HEK293 (cell line): Measurements from ENCODE around the gene PCMT1.

ENCODE experiments used
- FEZF1 ChIP-seq: fragments of 450-650 bp; formaldehyde crosslinking; IDR thresholded peaks from 2 replicates; pipeline ENCODE4 v1.5.1; 2016; ENCODE audit warnings: missing biosample characterization, missing genetic modification characterization
- KLF1 ChIP-seq: fragments of 450-650 bp; formaldehyde crosslinking; IDR thresholded peaks from 2 replicates; pipeline ENCODE4 v1.5.1; 2016; ENCODE audit warnings: missing biosample characterization, missing genetic modification characterization
- KLF9 ChIP-seq: fragments of 450-650 bp; formaldehyde crosslinking; IDR thresholded peaks from 2 replicates; pipeline ENCODE4 v1.5.1; 2016; ENCODE audit warnings: missing biosample characterization, missing genetic modification characterization, low read depth
- MEIS1 ChIP-seq: sonication (generic); formaldehyde crosslinking; IDR thresholded peaks from 2 replicates; pipeline ENCODE4 v1.8.1; 2022; ENCODE audit warnings: missing genetic modification reagents, mild to moderate bottlenecking, borderline replicate concordance
- SP2 ChIP-seq: fragments of 450-650 bp; formaldehyde crosslinking; IDR thresholded peaks from 2 replicates; pipeline ENCODE4 v1.5.1; 2016; ENCODE audit warnings: missing biosample characterization, missing genetic modification characterization
- TRIM28 ChIP-seq: IDR thresholded peaks from 2 replicates; pipeline ENCODE4 v1.6.1; 2011; ENCODE audit warnings: low read length, control low read depth, borderline replicate concordance
- ZBTB20 ChIP-seq: fragments of 450-650 bp; formaldehyde crosslinking; IDR thresholded peaks from 2 replicates; pipeline ENCODE4 v1.5.1; 2016; ENCODE audit warnings: missing biosample characterization, missing genetic modification characterization
- ZBTB48 ChIP-seq: fragments of 450-650 bp; formaldehyde crosslinking; IDR thresholded peaks from 2 replicates; pipeline ENCODE4 v1.5.1; 2016; ENCODE audit warnings: missing biosample characterization, missing genetic modification characterization
- ZBTB8A ChIP-seq: fragments of 450-650 bp; formaldehyde crosslinking; IDR thresholded peaks from 2 replicates; pipeline ENCODE4 v1.5.1; 2016; ENCODE audit warnings: missing biosample characterization, missing genetic modification characterization
- ZFHX2 ChIP-seq: fragments of 450-650 bp; formaldehyde crosslinking; conservative IDR thresholded peaks from 2 replicates; pipeline ENCODE4 v1.5.1; 2016; ENCODE audit warnings: missing biosample characterization, missing genetic modification characterization
- ZFP37 ChIP-seq: fragments of 450-650 bp; formaldehyde crosslinking; IDR thresholded peaks from 2 replicates; pipeline ENCODE4 v1.5.1; 2016; ENCODE audit warnings: missing biosample characterization, missing genetic modification characterization
- ZNF146 ChIP-seq: fragments of 450-650 bp; formaldehyde crosslinking; IDR thresholded peaks from 2 replicates; pipeline ENCODE4 v1.5.1; 2016; ENCODE audit warnings: missing biosample characterization, missing genetic modification characterization
- ZNF174 ChIP-seq: fragments of 450-650 bp; formaldehyde crosslinking; IDR thresholded peaks from 2 replicates; pipeline ENCODE4 v1.5.0; 2017; ENCODE audit warnings: missing biosample characterization, mild to moderate bottlenecking, missing genetic modification characterization
- ZNF324 ChIP-seq: fragments of 450-650 bp; formaldehyde crosslinking; IDR thresholded peaks from 2 replicates; pipeline ENCODE4 v1.5.1; 2016; ENCODE audit warnings: missing biosample characterization, missing genetic modification characterization
- ZNF394 ChIP-seq: fragments of 450-650 bp; formaldehyde crosslinking; IDR thresholded peaks from 2 replicates; pipeline ENCODE4 v1.5.1; 2016; ENCODE audit warnings: missing biosample characterization, missing genetic modification characterization, mild to moderate bottlenecking, moderate library complexity, borderline replicate concordance
- ZNF404 ChIP-seq: fragments of 450-650 bp; formaldehyde crosslinking; IDR thresholded peaks from 2 replicates; pipeline ENCODE4 v1.5.1; 2017; ENCODE audit warnings: missing biosample characterization, missing genetic modification characterization
- ZNF423 ChIP-seq: fragments of 450-650 bp; formaldehyde crosslinking; IDR thresholded peaks from 2 replicates; pipeline ENCODE4 v1.5.1; 2016; ENCODE audit warnings: missing biosample characterization, missing genetic modification characterization
- ZNF518A ChIP-seq: fragments of 450-650 bp; formaldehyde crosslinking; conservative IDR thresholded peaks from 2 replicates; pipeline ENCODE4 v1.5.1; 2016; ENCODE audit warnings: low read depth, missing biosample characterization, missing genetic modification characterization
- ZNF544 ChIP-seq: fragments of 450-650 bp; formaldehyde crosslinking; IDR thresholded peaks from 2 replicates; pipeline ENCODE4 v1.5.0; 2017; ENCODE audit warnings: missing biosample characterization, missing genetic modification characterization
- ZNF610 ChIP-seq: fragments of 450-650 bp; formaldehyde crosslinking; IDR thresholded peaks from 2 replicates; pipeline ENCODE4 v1.5.1; 2016; ENCODE audit warnings: missing biosample characterization, missing genetic modification characterization, borderline replicate concordance
- ZNF660 ChIP-seq: fragments of 450-650 bp; IDR thresholded peaks from 2 replicates; pipeline ENCODE4 v1.5.1; 2018; ENCODE audit warnings: missing biosample characterization, mild to moderate bottlenecking, missing genetic modification characterization
- ZNF792 ChIP-seq: fragments of 450-650 bp; formaldehyde crosslinking; IDR thresholded peaks from 2 replicates; pipeline ENCODE4 v1.5.1; 2016; ENCODE audit warnings: missing biosample characterization, missing genetic modification characterization
- TF ChIP-seq, protein P1 (sequence below): fragments of 450-650 bp; formaldehyde crosslinking; IDR thresholded peaks from 2 replicates; pipeline ENCODE4 v1.5.1; 2016; ENCODE audit warnings: missing biosample characterization, missing genetic modification characterization
- TF ChIP-seq, protein P2 (sequence below): fragments of 450-650 bp; formaldehyde crosslinking; IDR thresholded peaks from 2 replicates; pipeline ENCODE4 v1.5.1; 2016; ENCODE audit warnings: missing biosample characterization, missing genetic modification characterization
- TF ChIP-seq, protein P3 (sequence below): fragments of 450-650 bp; formaldehyde crosslinking; IDR thresholded peaks from 2 replicates; pipeline ENCODE4 v1.5.1; 2016; ENCODE audit warnings: missing biosample characterization, missing genetic modification characterization

PCMT1 gene

DNA sequence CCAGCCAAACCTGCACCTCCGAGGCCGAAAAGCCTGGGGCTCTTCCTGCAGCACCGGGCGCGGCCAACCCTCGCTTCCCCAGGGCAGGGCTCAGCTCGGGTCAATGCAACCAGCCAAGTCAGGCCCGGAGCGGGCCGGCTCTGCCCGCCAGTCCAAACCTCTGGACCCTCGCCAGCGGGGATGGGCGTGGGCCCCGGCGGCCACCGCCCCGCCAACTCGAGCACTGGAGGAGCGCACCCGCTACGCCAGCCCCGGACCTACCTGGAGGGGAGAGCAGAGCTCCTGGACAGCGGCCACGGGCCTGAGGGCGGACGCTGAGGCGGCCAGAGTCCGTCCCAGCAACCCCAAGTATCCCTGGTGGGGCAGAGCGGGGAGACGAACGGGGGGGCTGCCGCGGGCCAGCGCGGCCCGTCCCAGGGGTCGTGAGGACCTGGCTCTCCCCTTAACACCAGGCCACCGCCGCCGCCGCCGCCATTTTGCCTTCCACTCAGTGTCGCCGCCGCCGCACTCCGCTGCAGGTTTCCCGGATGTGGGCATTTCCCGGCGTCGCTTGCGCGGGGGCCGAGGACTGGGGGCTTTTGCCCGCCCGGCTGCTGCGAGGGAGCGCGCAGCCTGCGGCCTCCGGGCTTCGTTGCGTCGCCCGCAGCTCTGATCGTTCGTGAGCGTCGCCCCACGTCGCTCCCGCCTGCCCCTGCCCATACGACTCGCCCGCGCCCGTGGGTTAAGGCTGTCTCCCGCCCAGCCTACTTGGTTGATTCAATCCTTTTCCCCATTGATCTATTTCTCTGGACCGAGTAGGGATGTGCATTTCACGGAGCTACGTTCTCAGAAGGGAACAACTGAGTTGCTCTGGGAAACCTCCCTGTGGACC lies 31.7 kb upstream of the PCMT1 start, which contains the start of gene LATS1 (continued):
- TF ChIP-seq, protein P1, sequence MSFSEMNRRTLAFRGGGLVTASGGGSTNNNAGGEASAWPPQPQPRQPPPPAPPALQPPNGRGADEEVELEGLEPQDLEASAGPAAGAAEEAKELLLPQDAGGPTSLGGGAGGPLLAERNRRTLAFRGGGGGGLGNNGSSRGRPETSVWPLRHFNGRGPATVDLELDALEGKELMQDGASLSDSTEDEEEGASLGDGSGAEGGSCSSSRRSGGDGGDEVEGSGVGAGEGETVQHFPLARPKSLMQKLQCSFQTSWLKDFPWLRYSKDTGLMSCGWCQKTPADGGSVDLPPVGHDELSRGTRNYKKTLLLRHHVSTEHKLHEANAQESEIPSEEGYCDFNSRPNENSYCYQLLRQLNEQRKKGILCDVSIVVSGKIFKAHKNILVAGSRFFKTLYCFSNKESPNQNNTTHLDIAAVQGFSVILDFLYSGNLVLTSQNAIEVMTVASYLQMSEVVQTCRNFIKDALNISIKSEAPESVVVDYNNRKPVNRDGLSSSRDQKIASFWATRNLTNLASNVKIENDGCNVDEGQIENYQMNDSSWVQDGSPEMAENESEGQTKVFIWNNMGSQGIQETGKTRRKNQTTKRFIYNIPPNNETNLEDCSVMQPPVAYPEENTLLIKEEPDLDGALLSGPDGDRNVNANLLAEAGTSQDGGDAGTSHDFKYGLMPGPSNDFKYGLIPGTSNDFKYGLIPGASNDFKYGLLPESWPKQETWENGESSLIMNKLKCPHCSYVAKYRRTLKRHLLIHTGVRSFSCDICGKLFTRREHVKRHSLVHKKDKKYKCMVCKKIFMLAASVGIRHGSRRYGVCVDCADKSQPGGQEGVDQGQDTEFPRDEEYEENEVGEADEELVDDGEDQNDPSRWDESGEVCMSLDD (tag by site-specific recombination), result peak; percentile 71
- peak; percentile 89; the same call in 1 of the 2 replicates for TF ChIP-seq ZBTB20
- TF ChIP-seq SP2, result peak; percentile 68
- peak; percentile 72; the same call in 1 of the 2 replicates for TF ChIP-seq ZBTB8A (tag by site-specific recombination)
- no peak for TF ChIP-seq ZNF792 (tag by site-specific recombination)
- peak; percentile 43 for TF ChIP-seq ZNF610 (tag by site-specific recombination)
- TF ChIP-seq ZBTB48 (tag by site-specific recombination), result peak; percentile 81
- 0 out of 2 replicates have a peak, but pooled peaks have one; percentile 10 for TF ChIP-seq ZNF423 (tag by site-specific recombination)
- peak; percentile 85; the same call in 1 of the 2 replicates for TF ChIP-seq TRIM28
- TF ChIP-seq ZNF660 (tag by site-specific recombination), result peak; percentile 27; the same call in 1 of the 2 replicates
- TF ChIP-seq MEIS1, result peak; percentile 37; the same call in 1 of the 2 replicates
- TF ChIP-seq ZNF518A (tag by site-specific recombination), result 0 out of 2 replicates have a peak, but pooled peaks have one; percentile 36
- TF ChIP-seq ZNF394 (tag by site-specific recombination), result peak; percentile 81; the same call in 1 of the 2 replicates
- 0 out of 2 replicates have a peak, but pooled peaks have one; percentile 28 for TF ChIP-seq ZNF146 (tag by site-specific recombination)
- TF ChIP-seq ZNF324 (tag by site-specific recombination), result peak; percentile 84
- TF ChIP-seq ZFP37 (tag by site-specific recombination), result no peak; the same call in 1 of the 2 replicates
- TF ChIP-seq, protein P2, sequence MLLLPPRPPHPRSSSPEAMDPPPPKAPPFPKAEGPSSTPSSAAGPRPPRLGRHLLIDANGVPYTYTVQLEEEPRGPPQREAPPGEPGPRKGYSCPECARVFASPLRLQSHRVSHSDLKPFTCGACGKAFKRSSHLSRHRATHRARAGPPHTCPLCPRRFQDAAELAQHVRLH (tag by site-specific recombination), result 0 out of 2 replicates have a peak, but pooled peaks have one; percentile 43
- TF ChIP-seq ZNF404, result no peak
- peak; percentile 56 for TF ChIP-seq FEZF1 (tag by site-specific recombination)
- peak; percentile 94 for TF ChIP-seq KLF9 (tag by site-specific recombination)
- peak; percentile 52 for TF ChIP-seq ZFHX2 (tag by site-specific recombination)
- TF ChIP-seq KLF1 (tag by site-specific recombination), result peak; percentile 99
- TF ChIP-seq, protein P3, sequence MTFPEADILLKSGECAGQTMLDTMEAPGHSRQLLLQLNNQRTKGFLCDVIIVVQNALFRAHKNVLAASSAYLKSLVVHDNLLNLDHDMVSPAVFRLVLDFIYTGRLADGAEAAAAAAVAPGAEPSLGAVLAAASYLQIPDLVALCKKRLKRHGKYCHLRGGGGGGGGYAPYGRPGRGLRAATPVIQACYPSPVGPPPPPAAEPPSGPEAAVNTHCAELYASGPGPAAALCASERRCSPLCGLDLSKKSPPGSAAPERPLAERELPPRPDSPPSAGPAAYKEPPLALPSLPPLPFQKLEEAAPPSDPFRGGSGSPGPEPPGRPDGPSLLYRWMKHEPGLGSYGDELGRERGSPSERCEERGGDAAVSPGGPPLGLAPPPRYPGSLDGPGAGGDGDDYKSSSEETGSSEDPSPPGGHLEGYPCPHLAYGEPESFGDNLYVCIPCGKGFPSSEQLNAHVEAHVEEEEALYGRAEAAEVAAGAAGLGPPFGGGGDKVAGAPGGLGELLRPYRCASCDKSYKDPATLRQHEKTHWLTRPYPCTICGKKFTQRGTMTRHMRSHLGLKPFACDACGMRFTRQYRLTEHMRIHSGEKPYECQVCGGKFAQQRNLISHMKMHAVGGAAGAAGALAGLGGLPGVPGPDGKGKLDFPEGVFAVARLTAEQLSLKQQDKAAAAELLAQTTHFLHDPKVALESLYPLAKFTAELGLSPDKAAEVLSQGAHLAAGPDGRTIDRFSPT (tag by site-specific recombination), result peak; percentile 86
- no peak for TF ChIP-seq ZNF544 (tag by site-specific recombination)
- TF ChIP-seq ZNF174 (tag by site-specific recombination), result no peak
